Measurements from ENCODE around the gene SF3A2.
"Not testable (repeated sequence)": the region's sequence is repeated elsewhere in the genome, so short reads cannot be mapped to it uniquely, and the experiment has no call there.

Gene SF3A2

GRCh38 chr19:2271234-2272103 is 34.8 kb downstream of the SF3A2 start:
- peak overlapping the region; percentile 90 for H3K27ac Mint-ChIP-seq
- peaks cover 3% of the 10 kb centered on the region for H3K27me3 Mint-ChIP-seq
- H3K4me1 Mint-ChIP-seq = peaks cover 48% of the 10 kb centered on the region
- CTCF ChIA-PET = interaction anchor here (0.8 to 3.1 kb wide), 6 partner anchors 9 to 36 kb away, joined by 3 to 16 read pairs (median 4); partner anchors contain the start of gene PLEKHJ1
- H3K36me3 Mint-ChIP-seq = peaks cover 23% of the 10 kb centered on the region
- no peaks in the 10 kb centered on the region for H3K9me3 Mint-ChIP-seq
- H3K4me3 Mint-ChIP-seq = peak overlapping the region; percentile 87
- no peak for DNase-seq

- Mint-ChIP-seq H3K9me3 (no peaks in the 10 kb centered on the region), H3K4me3 (peak overlapping the region; percentile 65), H3K27me3 (peaks cover 3% of the 10 kb centered on the region), H3K27ac (peak overlapping the region; percentile 86), H3K4me1 (peaks cover 40% of the 10 kb centered on the region), H3K36me3 (peaks cover 25% of the 10 kb centered on the region)
- CTCF ChIA-PET = interaction anchor here (0.7 to 3.1 kb wide), 8 partner anchors 12 to 118 kb away, joined by 3 to 16 read pairs (median 6); partner anchors contain the start of genes AMH and PLEKHJ1
- DNase-seq = peak; percentile 86
These were observed 36.9 kb downstream of the SF3A2 start for GRCh38 chr19:2273356-2274184.

- Mint-ChIP-seq H3K27ac (peak overlapping the region; percentile 86), H3K4me3 (peak overlapping the region; percentile 65), H3K36me3 (peaks cover 25% of the 10 kb centered on the region), H3K9me3 (no peaks in the 10 kb centered on the region), H3K27me3 (peaks cover 3% of the 10 kb centered on the region), H3K4me1 (peaks cover 36% of the 10 kb centered on the region)
- no peak for DNase-seq
- CTCF ChIA-PET = interaction anchor here (0.7 to 3.1 kb wide), 11 partner anchors 9 to 327 kb away, joined by 3 to 16 read pairs (median 4); partner anchors contain the start of genes AMH and PLEKHJ1
These were observed 37.6 kb downstream of the SF3A2 start for GRCh38 chr19:2274185-2274711.

- no peaks in the 10 kb centered on the region for H3K27me3 Mint-ChIP-seq
- H3K36me3 Mint-ChIP-seq = peaks cover 24% of the 10 kb centered on the region
- H3K9me3 Mint-ChIP-seq = no peaks in the 10 kb centered on the region
- DNase-seq = peak; percentile 80
- no peak overlapping the region for H3K4me3 Mint-ChIP-seq
- H3K27ac Mint-ChIP-seq = peak overlapping the region; percentile 75
- CTCF ChIA-PET = interaction anchor here (0.7 to 3.1 kb wide), 10 partner anchors 8 to 326 kb away, joined by 3 to 16 read pairs (median 3); partner anchors contain the start of gene AMH
- peaks cover 36% of the 10 kb centered on the region for H3K4me1 Mint-ChIP-seq
These were observed 38.4 kb downstream of the SF3A2 start for GRCh38 chr19:2274931-2275535.

- Mint-ChIP-seq H3K27me3 (no peaks in the 10 kb centered on the region), H3K36me3 (peaks cover 24% of the 10 kb centered on the region), H3K4me1 (peaks cover 36% of the 10 kb centered on the region), H3K9me3 (no peaks in the 10 kb centered on the region), H3K4me3 (no peak overlapping the region), H3K27ac (no peak overlapping the region)
- no peak for DNase-seq
- CTCF ChIA-PET = interaction anchor here (0.7 to 2.1 kb wide), 5 partner anchors 12 to 326 kb away, joined by 3 to 6 read pairs (median 3); no protein-coding TSS in a partner anchor
These were observed 39.2 kb downstream of the SF3A2 start for GRCh38 chr19:2275588-2276428.

GRCh38 chr19:2276429-2276986 is 39.9 kb downstream of the SF3A2 start:
- H3K36me3 Mint-ChIP-seq = peaks cover 21% of the 10 kb centered on the region
- DNase-seq = no peak

GRCh38 chr19:2277138-2277537 is 40.5 kb downstream of the SF3A2 start:
- Mint-ChIP-seq H3K27ac (peak overlapping the region; percentile 52), H3K4me1 (peaks cover 36% of the 10 kb centered on the region), H3K27me3 (peaks cover 7% of the 10 kb centered on the region), H3K9me3 (no peaks in the 10 kb centered on the region), H3K4me3 (no peak overlapping the region), H3K36me3 (peaks cover 17% of the 10 kb centered on the region)
- DNase-seq = no peak
- CTCF ChIA-PET = interaction anchor here (0.7 kb wide), 1 partner anchor 41 kb away, joined by 3 read pairs; no protein-coding TSS in a partner anchor

More at GRCh38 chr19:2276429-2276986, 39.9 kb downstream of the SF3A2 start:
- H3K4me3 Mint-ChIP-seq = no peak overlapping the region
- peaks cover 34% of the 10 kb centered on the region for H3K4me1 Mint-ChIP-seq
- CTCF ChIA-PET = interaction anchor here (0.7 kb wide), 1 partner anchor 41 kb away, joined by 3 read pairs; no protein-coding TSS in a partner anchor
- no peak overlapping the region for H3K27ac Mint-ChIP-seq
- no peaks in the 10 kb centered on the region for H3K9me3 Mint-ChIP-seq
- peaks cover under 1% of the 10 kb centered on the region for H3K27me3 Mint-ChIP-seq

GRCh38 chr19:2278459-2279158 is 42.0 kb downstream of the SF3A2 start:
- H3K4me1 Mint-ChIP-seq = peaks cover 32% of the 10 kb centered on the region
- H3K4me3 Mint-ChIP-seq = no peak overlapping the region
- DNase-seq = no peak
- no peaks in the 10 kb centered on the region for H3K9me3 Mint-ChIP-seq
- peaks cover 20% of the 10 kb centered on the region for H3K27me3 Mint-ChIP-seq
- CTCF ChIA-PET = no interaction called here
- H3K27ac Mint-ChIP-seq = no peak overlapping the region
- H3K36me3 Mint-ChIP-seq = peaks cover 14% of the 10 kb centered on the region

- Mint-ChIP-seq H3K27me3 (peaks cover 25% of the 10 kb centered on the region), H3K27ac (no peak overlapping the region)
These were observed 44.1 kb downstream of the SF3A2 start for GRCh38 chr19:2280633-2281264.

GRCh38 chr19:2281265-2282061 is 44.8 kb downstream of the SF3A2 start:
- Mint-ChIP-seq H3K27ac (peak overlapping the region; percentile 49), H3K4me3 (peak overlapping the region; percentile 46), H3K27me3 (peaks cover 29% of the 10 kb centered on the region), H3K4me1 (peaks cover 18% of the 10 kb centered on the region)
- DNase-seq, H3K9me3 Mint-ChIP-seq, CTCF ChIA-PET, H3K36me3 Mint-ChIP-seq: not testable (repeated sequence)

More at GRCh38 chr19:2280633-2281264, 44.1 kb downstream of the SF3A2 start:
- Mint-ChIP-seq H3K9me3 (no peaks in the 10 kb centered on the region), H3K4me1 (peaks cover 18% of the 10 kb centered on the region), H3K36me3 (peaks cover 2% of the 10 kb centered on the region), H3K4me3 (no peak overlapping the region)
- DNase-seq = no peak
- CTCF ChIA-PET = no interaction called here

All from activated naive CD4-positive, alpha-beta T cell treated with anti-CD3 and anti-CD28 coated beads, Interleukin-2, amount 10 ng/mL, durations not matched to agents 7 days and 5 days (primary cell).